Measurements from ENCODE around the gene LRRC8D. TPM values are rescaled to one million over a fixed set of nuclear protein-coding genes. Genes with fewer than 3 reads are reported as not detected.

LRRC8D gene
- total and polyA plus RNA-seq, 2 of the 4 experiments (the other 2 are of a cell fraction): 34.1 to 35.3 TPM

DNA sequence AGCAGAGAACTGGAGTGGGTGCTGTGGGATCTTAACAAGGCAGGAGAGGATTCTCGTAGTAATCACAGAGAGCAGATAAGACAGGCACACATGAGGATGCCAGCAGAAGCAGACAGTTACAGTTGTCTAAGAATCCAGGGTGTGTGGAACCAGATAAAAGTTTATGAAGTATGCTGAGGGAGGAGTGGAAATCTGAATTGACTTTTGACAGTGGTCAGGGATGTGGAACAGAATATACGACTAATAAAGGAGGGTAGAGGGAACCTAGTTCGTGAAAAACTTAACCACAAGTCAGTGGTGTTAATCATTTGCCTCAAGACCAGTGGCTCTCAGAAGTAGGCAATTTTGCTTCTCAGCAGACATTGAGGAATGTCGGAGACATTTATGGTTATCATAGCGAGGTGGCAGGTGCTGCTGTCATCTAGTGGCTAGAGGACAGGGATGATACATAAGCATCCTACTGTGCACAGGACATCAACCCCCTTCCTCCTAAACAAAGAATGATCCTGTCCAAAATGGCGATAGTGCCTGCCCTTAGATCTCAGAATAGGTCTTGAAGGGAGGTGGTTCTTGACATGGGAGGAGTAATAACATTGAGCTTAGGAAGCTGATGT is 3.0 kb downstream of the LRRC8D start (continued):
- TF ChIP-seq, protein P1, sequence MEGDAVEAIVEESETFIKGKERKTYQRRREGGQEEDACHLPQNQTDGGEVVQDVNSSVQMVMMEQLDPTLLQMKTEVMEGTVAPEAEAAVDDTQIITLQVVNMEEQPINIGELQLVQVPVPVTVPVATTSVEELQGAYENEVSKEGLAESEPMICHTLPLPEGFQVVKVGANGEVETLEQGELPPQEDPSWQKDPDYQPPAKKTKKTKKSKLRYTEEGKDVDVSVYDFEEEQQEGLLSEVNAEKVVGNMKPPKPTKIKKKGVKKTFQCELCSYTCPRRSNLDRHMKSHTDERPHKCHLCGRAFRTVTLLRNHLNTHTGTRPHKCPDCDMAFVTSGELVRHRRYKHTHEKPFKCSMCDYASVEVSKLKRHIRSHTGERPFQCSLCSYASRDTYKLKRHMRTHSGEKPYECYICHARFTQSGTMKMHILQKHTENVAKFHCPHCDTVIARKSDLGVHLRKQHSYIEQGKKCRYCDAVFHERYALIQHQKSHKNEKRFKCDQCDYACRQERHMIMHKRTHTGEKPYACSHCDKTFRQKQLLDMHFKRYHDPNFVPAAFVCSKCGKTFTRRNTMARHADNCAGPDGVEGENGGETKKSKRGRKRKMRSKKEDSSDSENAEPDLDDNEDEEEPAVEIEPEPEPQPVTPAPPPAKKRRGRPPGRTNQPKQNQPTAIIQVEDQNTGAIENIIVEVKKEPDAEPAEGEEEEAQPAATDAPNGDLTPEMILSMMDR (conservative IDR thresholded peaks at IDR 0.05; ENCODE audit: low read depth, low read length): no peak

GRCh38 chr1:89826594-89826993 is 5.8 kb downstream of the LRRC8D start:
- POLR2A ChIA-PET (ENCODE audit: unreplicated experiment): no interaction called here
- DNase-seq: no peak
- WGBS, 2 experiments (ENCODE audit: extremely low coverage in 2 of 2, insufficient read length in 1 of 2): 100% methylated on average over 1 of the region's 3 CpGs; no CpG with 5 or more reads in 1 of the 2 experiments

More at GRCh38 chr1:89826594-89826993, 5.8 kb downstream of the LRRC8D start:
- no peak overlapping the region for H3K18ac ChIP-seq (ENCODE audit: low read depth, low read length)
- H3K36me3 ChIP-seq (ENCODE audit: control insufficient read depth, insufficient read depth, low read length): no peaks in the 10 kb centered on the region
- H3K9me1 ChIP-seq (ENCODE audit: insufficient read depth, low read length): no peaks in the 10 kb centered on the region
- no peak overlapping the region for H2AK9ac ChIP-seq (replicated peaks; ENCODE audit: low read depth, low read length, poor library complexity)
- no peak overlapping the region for H4K91ac ChIP-seq (ENCODE audit: insufficient read depth, low read depth, low read length)
- no peak overlapping the region for H2BK5ac ChIP-seq (ENCODE audit: low read depth, low read length, poor library complexity, severe bottlenecking)
- in situ Hi-C loops (cut with MboI; ENCODE audit: low sequenced_read_pairs): no loop called here
- BruUV-seq (replicated peaks): no TSS peak
- no peaks in the 10 kb centered on the region for H3K27me3 ChIP-seq (ENCODE audit: control insufficient read depth, insufficient read depth, low read length)
- ATAC-seq (ENCODE audit: low read depth): no peak
- intact Hi-C loops (cut with micrococcal nuclease): no loop called here
- dilution Hi-C loops (cut with HindIII; ENCODE audit: low sequenced_read_pairs, unreplicated experiment): no loop called here
- H3K14ac ChIP-seq (replicated peaks; ENCODE audit: low read depth, low read length): no peak overlapping the region
- H3K23ac ChIP-seq (ENCODE audit: low read depth, low read length): no peak overlapping the region
- no peak overlapping the region for H3K4me3 ChIP-seq (ENCODE audit: insufficient read depth, low read depth, low read length)
- no peak overlapping the region for H4K8ac ChIP-seq (ENCODE audit: low read depth in 2 of 2, low read length in 2 of 2)
- no peak overlapping the region for H3K27ac ChIP-seq (ENCODE audit: insufficient read depth, low read length)
- H2AK5ac ChIP-seq (ENCODE audit: low read depth, low read length): no peak overlapping the region
- H4K5ac ChIP-seq (ENCODE audit: low read depth, low read length): no peak overlapping the region
- H3K4me1 ChIP-seq (ENCODE audit: control insufficient read depth, insufficient read depth, low read length): peaks cover 9% of the 10 kb centered on the region; the same call in 1 of the 2 replicates
- CTCF ChIA-PET: no interaction called here
- no peak overlapping the region for H2BK20ac ChIP-seq (ENCODE audit: low read depth, low read length)
- H2BK120ac ChIP-seq (ENCODE audit: low read depth, low read length): no peak overlapping the region
- no peaks in the 10 kb centered on the region for H4K20me1 ChIP-seq (ENCODE audit: insufficient read depth, low read length)
- TF ChIP-seq, protein P2, sequence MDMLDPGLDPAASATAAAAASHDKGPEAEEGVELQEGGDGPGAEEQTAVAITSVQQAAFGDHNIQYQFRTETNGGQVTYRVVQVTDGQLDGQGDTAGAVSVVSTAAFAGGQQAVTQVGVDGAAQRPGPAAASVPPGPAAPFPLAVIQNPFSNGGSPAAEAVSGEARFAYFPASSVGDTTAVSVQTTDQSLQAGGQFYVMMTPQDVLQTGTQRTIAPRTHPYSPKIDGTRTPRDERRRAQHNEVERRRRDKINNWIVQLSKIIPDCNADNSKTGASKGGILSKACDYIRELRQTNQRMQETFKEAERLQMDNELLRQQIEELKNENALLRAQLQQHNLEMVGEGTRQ (IDR thresholded peaks at IDR 0.05; ENCODE audit: low read depth, low read length): no peak
- TF ChIP-seq BHLHE40 (IDR thresholded peaks at IDR 0.05; ENCODE audit: low read depth, low read length) (no peak), RCOR1 (IDR thresholded peaks at IDR 0.05; ENCODE audit: insufficient replicate concordance, low read length) (no peak), RFX5 (IDR thresholded peaks at IDR 0.05; ENCODE audit: low read depth, low read length) (no peak), MAZ (IDR thresholded peaks at IDR 0.05; ENCODE audit: borderline replicate concordance, low read depth, low read length) (no peak), SMC3 (IDR thresholded peaks at IDR 0.05; ENCODE audit: low read depth, low read length) (no peak), CHD1 (IDR thresholded peaks at IDR 0.05; ENCODE audit: low read depth, low read length) (no peak)
- no peak overlapping the region for H3K9ac ChIP-seq (ENCODE audit: low read depth, low read length)
- no peaks in the 10 kb centered on the region for H3K9me3 ChIP-seq (ENCODE audit: control insufficient read depth, insufficient read depth, low read length)
- H2BK15ac ChIP-seq (ENCODE audit: low read depth, low read length): no peak overlapping the region
- H3K79me1 ChIP-seq (ENCODE audit: low read depth in 1 of 2, low read length in 2 of 2): peaks cover 0 to 15% of the 10 kb centered on the region in 2 experiments; a peak in 2 of 4 replicates
- no peak overlapping the region for H3K4me2 ChIP-seq (ENCODE audit: low read depth, low read length)
- no peak overlapping the region for H3K4ac ChIP-seq (ENCODE audit: low read depth, low read length)
- no peak overlapping the region for H3K56ac ChIP-seq (ENCODE audit: extremely low read depth, insufficient read depth, low read length)
- no peak overlapping the region for H2AFZ ChIP-seq (replicated peaks; ENCODE audit: low read length, poor library complexity)
